ENCODE measurements around the gene INSIG1.

INSIG1 gene

DNA sequence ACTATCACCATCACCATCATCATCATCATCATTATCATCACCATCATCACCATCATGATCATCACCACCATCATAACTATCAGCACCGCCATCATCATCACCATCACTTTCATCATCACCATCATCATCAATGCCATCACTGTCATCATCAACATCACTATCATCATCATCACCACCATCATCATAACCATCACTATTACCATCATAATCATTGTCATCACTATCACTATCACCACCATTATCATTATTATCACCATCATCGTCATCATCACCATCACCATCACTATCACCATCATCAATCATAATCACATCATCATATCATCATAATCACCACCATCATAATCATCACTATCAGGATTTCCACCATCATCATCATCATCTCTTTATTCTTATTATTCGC, 20.6 kb downstream of the INSIG1 start:
- Histone ChIP-seq H3K27ac (no peak overlapping the region), H4K20me1 (no peaks in the 10 kb centered on the region), H3K36me3 (peaks cover 0 to 8% (median 0%) of the 10 kb centered on the region in 11 experiments; a peak in 2 of 22 replicates), H3K9me3 (replicated peaks in 1 of 11) (peaks cover 14 to 37% (median 27%) of the 10 kb centered on the region in 11 experiments), H3K27me3 (no peaks in the 10 kb centered on the region), H3K9ac (no peak overlapping the region), H3K4me2 (no peak overlapping the region), H3K4me1 (peaks cover 0 to 16% (median 7%) of the 10 kb centered on the region in 10 experiments; a peak in 11 of 20 replicates), H3K4me3 (no peak overlapping the region)
- TF ChIP-seq Cebpa-rat (IDR thresholded peaks at IDR 0.05) = no peak

DNA sequence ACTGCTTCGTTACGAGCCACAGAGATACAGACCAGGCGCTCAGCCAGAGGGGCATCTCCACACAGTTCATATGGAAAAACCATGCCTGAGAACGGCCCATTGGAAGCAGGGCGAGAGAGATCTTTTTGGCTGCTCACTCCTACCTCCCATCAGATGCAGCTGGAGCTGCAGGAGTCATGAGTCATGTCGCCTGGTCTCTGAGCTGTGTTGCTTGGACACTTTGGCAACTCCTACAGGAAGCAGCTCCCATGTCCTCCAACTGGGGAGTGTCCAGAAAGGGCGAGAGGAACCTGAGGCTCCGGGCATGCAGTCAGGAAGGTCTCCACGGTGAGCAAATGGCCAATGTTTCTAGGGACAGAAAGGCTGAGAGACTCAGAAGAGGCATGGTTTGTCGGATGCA, 24.9 kb downstream of the INSIG1 start:
- Histone ChIP-seq H3K4me3 (no peak overlapping the region), H3K9me3 (replicated peaks in 1 of 11) (peaks cover 29 to 65% (median 40%) of the 10 kb centered on the region in 11 experiments), H3K27me3 (no peaks in the 10 kb centered on the region), H3K27ac (no peak overlapping the region), H3K4me1 (peaks cover 0 to 8% (median 0%) of the 10 kb centered on the region in 10 experiments; a peak in 1 of 20 replicates), H3K36me3 (no peaks in the 10 kb centered on the region; a peak in 1 of 22 replicates), H3K9ac (no peak overlapping the region), H3K4me2 (peak overlapping the region in 2 of 11 experiments; percentile 2 to 53; a peak in 1 of 22 replicates), H4K20me1 (no peaks in the 10 kb centered on the region)
- no peak for TF ChIP-seq Cebpa-rat (IDR thresholded peaks at IDR 0.05)

DNA sequence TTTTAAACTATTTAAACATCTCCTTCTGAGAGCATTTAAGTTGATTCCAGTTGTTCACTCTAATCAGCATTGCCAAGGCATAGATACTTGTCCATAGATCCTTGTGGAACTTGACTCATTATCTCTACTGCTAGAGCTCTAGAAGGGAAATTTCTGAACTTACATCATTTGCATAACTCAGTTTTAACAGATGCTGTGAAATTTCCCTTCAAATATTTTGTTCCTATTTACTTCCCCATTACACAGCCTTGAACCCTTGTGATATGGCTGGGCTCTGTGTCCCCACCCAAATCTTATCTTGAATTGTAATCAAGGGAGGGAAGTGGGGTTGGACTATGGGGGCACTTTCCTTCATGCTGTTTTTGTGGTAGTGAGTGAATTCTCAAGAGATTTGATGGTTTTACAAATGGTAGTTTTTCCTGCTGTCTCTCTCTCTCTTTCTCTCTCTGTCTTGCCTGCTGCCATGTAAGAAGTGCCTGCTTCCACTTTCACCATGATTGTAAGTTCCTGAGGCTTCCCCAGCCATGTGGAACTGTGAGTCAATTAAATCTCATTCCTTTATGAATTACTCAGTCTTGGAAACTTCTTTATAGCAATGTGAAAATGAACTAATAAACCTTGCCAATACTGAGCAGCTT, 25.4 kb downstream of the INSIG1 start:
- Histone ChIP-seq H3K4me1 (peaks cover 0 to 8% (median 0%) of the 10 kb centered on the region in 10 experiments; a peak in 3 of 20 replicates), H3K9me3 (replicated peaks in 1 of 11) (peaks cover 29 to 71% (median 45%) of the 10 kb centered on the region in 11 experiments), H3K4me2 (peak overlapping the region in 1 of 11 experiments; percentile 53; a peak in 1 of 22 replicates), H3K4me3 (no peak overlapping the region), H3K9ac (no peak overlapping the region), H4K20me1 (no peaks in the 10 kb centered on the region), H3K36me3 (no peaks in the 10 kb centered on the region; a peak in 1 of 22 replicates), H3K27ac (no peak overlapping the region), H3K27me3 (no peaks in the 10 kb centered on the region)
- TF ChIP-seq Cebpa-rat (IDR thresholded peaks at IDR 0.05) = no peak

DNA sequence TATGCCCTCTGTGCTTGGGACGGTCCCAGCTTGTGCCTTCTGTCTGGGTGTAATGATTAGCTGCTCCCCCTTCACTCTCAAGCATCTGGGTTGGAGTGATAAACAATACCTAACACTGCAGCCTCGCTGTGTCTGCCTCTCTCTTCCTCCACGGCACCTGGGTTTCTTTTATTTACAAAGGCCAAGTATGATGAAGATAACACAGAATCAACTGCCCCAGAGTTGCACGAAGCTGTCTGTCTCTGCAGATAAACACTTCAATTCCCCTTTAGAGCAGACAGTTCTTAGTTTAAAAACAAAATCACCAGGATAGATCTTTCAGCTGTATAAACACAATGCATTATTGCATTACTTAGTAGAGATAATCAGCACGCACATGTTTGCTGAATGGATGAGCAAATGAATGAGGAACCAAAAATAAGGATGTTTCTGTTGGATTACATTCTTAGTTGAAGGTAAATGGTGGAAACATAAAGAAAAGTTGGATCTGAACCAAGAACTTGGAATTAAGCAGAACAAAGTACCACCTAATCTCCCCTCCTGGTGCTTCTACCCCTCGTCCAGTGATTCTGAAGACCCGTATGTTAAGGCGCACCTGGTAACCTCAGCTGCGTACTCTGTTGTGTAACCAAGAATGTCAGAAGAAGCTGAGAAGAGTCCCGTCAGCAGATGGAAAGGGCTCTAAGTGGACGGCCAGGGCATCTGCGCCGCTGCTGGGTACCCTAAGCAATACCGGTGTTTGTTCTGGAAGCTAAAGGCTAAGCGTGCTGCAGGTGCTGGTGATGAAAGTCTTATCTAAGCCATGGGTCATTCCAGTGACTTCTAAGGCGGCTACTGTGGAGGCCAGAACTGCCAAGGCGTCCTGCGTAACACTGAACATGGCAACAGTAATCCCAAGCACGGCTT, 26.6 kb downstream of the INSIG1 start:
- H3K4me3 ChIP-seq = no peak overlapping the region
- H3K9me3 ChIP-seq (replicated peaks in 1 of 11) = peaks cover 29 to 78% (median 50%) of the 10 kb centered on the region in 11 experiments
- no peaks in the 10 kb centered on the region for H3K27me3 ChIP-seq
- no peaks in the 10 kb centered on the region for H4K20me1 ChIP-seq
- H3K27ac ChIP-seq = no peak overlapping the region
- H3K9ac ChIP-seq = no peak overlapping the region
- no peak overlapping the region for H3K4me2 ChIP-seq
- no peaks in the 10 kb centered on the region; a peak in 1 of 22 replicates for H3K36me3 ChIP-seq
- no peak for TF ChIP-seq Cebpa-rat (IDR thresholded peaks at IDR 0.05)
- H3K4me1 ChIP-seq = peaks cover 0 to 8% (median 0%) of the 10 kb centered on the region in 10 experiments; a peak in 3 of 20 replicates

DNA sequence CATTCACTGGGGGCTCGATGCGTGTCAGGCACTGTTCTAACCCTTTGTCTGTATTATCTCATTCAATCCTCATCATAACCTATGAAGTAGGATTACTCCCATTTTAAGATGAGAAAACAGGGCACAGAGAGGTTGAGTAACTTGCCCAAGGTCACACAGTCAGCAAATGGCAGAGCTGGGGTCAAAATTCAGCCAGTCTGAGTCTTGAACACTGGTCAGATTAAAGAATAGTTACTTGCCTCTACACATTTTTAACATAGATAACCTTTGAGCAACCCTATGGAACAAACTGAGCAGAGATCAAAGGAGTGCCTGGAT, 27.2 kb downstream of the INSIG1 start:
- Histone ChIP-seq H3K36me3 (no peaks in the 10 kb centered on the region; a peak in 1 of 22 replicates), H4K20me1 (no peaks in the 10 kb centered on the region), H3K9ac (no peak overlapping the region), H3K4me3 (no peak overlapping the region), H3K4me1 (peaks cover 0 to 8% (median 0%) of the 10 kb centered on the region in 10 experiments; a peak in 3 of 20 replicates), H3K27ac (no peak overlapping the region), H3K9me3 (replicated peaks in 1 of 11) (peaks cover 29 to 83% (median 52%) of the 10 kb centered on the region in 11 experiments), H3K4me2 (no peak overlapping the region), H3K27me3 (no peaks in the 10 kb centered on the region)
- no peak for TF ChIP-seq Cebpa-rat (IDR thresholded peaks at IDR 0.05)

DNA sequence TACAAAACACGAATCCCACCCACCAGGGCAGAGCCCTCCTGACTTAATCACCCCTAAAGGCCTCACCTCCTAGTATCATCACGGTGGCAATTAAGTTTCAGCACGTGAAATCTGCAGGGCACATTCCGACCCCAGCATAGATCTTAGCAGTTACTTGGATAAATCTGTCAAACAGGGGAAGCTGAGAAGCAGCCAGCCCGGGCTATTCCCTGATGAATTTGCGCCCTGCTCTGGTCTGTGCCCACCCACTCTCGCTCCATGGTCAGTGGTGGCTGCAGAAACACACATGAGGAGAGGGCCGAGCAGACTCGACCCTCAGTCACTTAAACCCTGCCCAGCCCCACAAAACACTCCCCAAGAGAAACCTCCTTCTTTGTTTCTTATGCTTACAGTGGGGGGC, 28.7 kb downstream of the INSIG1 start:
- no peak overlapping the region for H3K4me2 ChIP-seq
- no peaks in the 10 kb centered on the region; a peak in 1 of 22 replicates for H3K36me3 ChIP-seq
- no peak overlapping the region for H3K9ac ChIP-seq
- H4K20me1 ChIP-seq = no peaks in the 10 kb centered on the region
- H3K4me1 ChIP-seq = peaks cover 0 to 10% (median 0%) of the 10 kb centered on the region in 10 experiments; a peak in 3 of 20 replicates
- no peak overlapping the region for H3K4me3 ChIP-seq
- no peak overlapping the region for H3K27ac ChIP-seq
- TF ChIP-seq Cebpa-rat (IDR thresholded peaks at IDR 0.05) = no peak
- H3K9me3 ChIP-seq (replicated peaks in 1 of 11) = peaks cover 29 to 91% (median 63%) of the 10 kb centered on the region in 11 experiments
- no peaks in the 10 kb centered on the region for H3K27me3 ChIP-seq

DNA sequence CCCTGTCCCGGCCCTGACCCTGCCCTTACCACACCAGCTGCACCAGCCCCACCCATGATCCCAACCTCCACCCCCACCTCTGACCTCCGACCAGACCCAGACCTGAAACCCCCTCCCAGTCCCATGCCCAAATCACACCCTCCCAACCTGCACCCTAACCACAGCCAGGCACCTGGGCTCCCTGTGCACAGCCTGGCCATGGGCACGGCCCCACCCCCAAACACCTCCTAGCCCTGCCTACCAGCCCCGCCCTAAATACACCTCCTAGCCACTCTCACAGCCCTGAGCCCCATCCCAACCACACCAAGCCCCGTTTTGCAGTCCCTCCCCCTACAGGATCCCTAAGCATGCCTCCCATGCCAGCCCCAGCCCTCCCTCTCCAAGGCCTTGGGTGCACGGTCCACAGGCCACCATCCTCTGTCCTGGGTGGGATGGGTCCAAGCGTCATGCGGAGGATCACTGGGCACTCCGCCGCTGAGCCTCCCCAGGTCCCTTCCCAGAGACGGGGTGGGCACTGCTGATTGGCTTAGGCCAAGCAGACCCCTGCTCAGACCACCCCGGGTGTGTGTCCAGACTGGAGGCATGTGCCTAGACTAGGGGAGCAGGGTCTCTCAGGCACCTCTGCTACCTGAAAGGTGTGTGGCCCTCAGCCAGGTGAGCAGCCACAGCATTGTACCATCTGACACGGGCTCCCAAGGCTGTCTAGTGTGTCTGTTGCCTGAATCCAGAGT, 30.1 kb downstream of the INSIG1 start:
- Histone ChIP-seq H3K36me3 (no peaks in the 10 kb centered on the region), H3K4me2 (peak overlapping the region in 3 of 11 experiments; percentile 12 to 28 (median 18); a peak in 3 of 22 replicates), H3K27ac (peak overlapping the region in 8 of 11 experiments; percentile 5 to 64 (median 44); a peak in 12 of 22 replicates), H3K4me1 (peaks cover 0 to 10% (median 0%) of the 10 kb centered on the region in 10 experiments; a peak in 3 of 20 replicates), H3K9me3 (replicated peaks in 1 of 11) (peaks cover 22 to 85% (median 51%) of the 10 kb centered on the region in 11 experiments), H3K27me3 (no peaks in the 10 kb centered on the region), H3K4me3 (no peak overlapping the region), H4K20me1 (no peaks in the 10 kb centered on the region), H3K9ac (no peak overlapping the region)
- TF ChIP-seq Cebpa-rat (IDR thresholded peaks at IDR 0.05) = no peak

DNA sequence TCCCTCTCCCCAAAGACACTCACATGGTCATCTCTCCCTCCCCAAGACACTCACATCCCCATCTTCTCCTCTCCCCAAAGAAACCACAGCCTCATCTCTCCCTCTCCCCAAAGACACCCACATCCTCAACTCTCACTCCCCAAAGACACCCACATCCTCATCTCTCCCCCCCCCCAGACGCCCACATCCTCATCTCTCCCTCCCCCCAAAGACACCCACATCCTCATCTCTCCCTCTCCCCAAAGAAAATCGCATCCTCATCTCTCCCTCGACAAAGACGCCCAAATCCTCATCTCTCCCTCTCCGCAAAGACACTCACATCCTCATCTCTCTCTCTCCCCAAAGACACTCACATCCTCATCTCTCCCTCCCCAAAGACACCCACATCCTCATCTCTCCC, 31.5 kb downstream of the INSIG1 start:
- Histone ChIP-seq H3K4me1 (peaks cover 0 to 23% (median 9%) of the 10 kb centered on the region in 10 experiments; a peak in 11 of 20 replicates), H3K4me2 (no peak overlapping the region), H3K27ac (no peak overlapping the region), H3K27me3 (no peaks in the 10 kb centered on the region; a peak in 1 of 22 replicates), H3K9ac (no peak overlapping the region), H3K9me3 (replicated peaks in 1 of 11) (peaks cover 7 to 70% (median 36%) of the 10 kb centered on the region in 11 experiments), H4K20me1 (no peaks in the 10 kb centered on the region), H3K36me3 (no peaks in the 10 kb centered on the region), H3K4me3 (no peak overlapping the region)
- TF ChIP-seq Cebpa-rat (IDR thresholded peaks at IDR 0.05) = no peak
